H9 (cell line): ENCODE measurements around the gene CINP. TPM values are rescaled to one million over a fixed set of nuclear protein-coding genes. Genes with fewer than 3 reads are reported as not detected.

ENCODE experiments used
- DNase-seq: peaks from one replicate; pipeline ENCODE4 v3.0.0-alpha.2; 2017
- H2AFZ ChIP-seq: one replicate; pipeline ENCODE4 v1.6.1; 2013; ENCODE audit warnings: mild to moderate bottlenecking, low read length, control low read depth, moderate library complexity
- H2AK5ac ChIP-seq: 2 replicates; pipeline ENCODE4 v1.6.1; 2013; ENCODE audit warnings: low read length, control low read depth, mixed read lengths; ENCODE audit not compliant: insufficient read length
- H2BK120ac ChIP-seq: one replicate; pipeline ENCODE4 v1.6.1; 2013; ENCODE audit warnings: low read depth, mild to moderate bottlenecking, low read length, control low read depth, inconsistent platforms; ENCODE audit not compliant: poor library complexity, severe bottlenecking
- H2BK12ac ChIP-seq: 2 replicates; pipeline ENCODE4 v1.6.1; 2013; ENCODE audit warnings: low read length, control low read depth, mixed read lengths, low read depth; ENCODE audit not compliant: insufficient read length
- H2BK15ac ChIP-seq: 2 replicates; pipeline ENCODE4 v1.6.1; 2013; ENCODE audit warnings: low read depth, low read length, control low read depth
- H2BK20ac ChIP-seq: one replicate; pipeline ENCODE4 v1.6.1; 2013; ENCODE audit warnings: low read depth, mild to moderate bottlenecking, low read length, control low read depth, inconsistent platforms; ENCODE audit not compliant: poor library complexity, severe bottlenecking
- H2BK5ac ChIP-seq: 2 replicates; pipeline ENCODE4 v1.6.1; 2013; ENCODE audit warnings: low read length, control low read depth, mixed read lengths; ENCODE audit not compliant: insufficient read length
- H3K14ac ChIP-seq: 2 replicates; pipeline ENCODE4 v1.6.1; 2013; ENCODE audit warnings: low read length, control low read depth; ENCODE audit not compliant: insufficient read depth
- H3K18ac ChIP-seq: 2 replicates; pipeline ENCODE4 v1.6.1; 2013; ENCODE audit warnings: low read depth, mild to moderate bottlenecking, mixed read lengths, low read length, control low read depth; ENCODE audit not compliant: insufficient read length
- H3K23ac ChIP-seq: 2 replicates; pipeline ENCODE4 v1.6.1; 2013; ENCODE audit warnings: low read length, control low read depth, mixed read lengths, low read depth; ENCODE audit not compliant: insufficient read length
- H3K23me2 ChIP-seq: 2 replicates; pipeline ENCODE4 v1.6.1; 2013; ENCODE audit warnings: low read depth, mild to moderate bottlenecking, mixed read lengths, low read length, control low read depth; ENCODE audit not compliant: insufficient read length, poor library complexity, severe bottlenecking
- H3K27ac ChIP-seq: 2 replicates; pipeline ENCODE4 v1.5.1; 2013; ENCODE audit warnings: low read length, control low read depth, mixed read lengths, low read depth; ENCODE audit not compliant: insufficient read length
- H3K27me3 ChIP-seq: 2 replicates; pipeline ENCODE4 v1.6.1; 2013; ENCODE audit warnings: low read length, control low read depth, inconsistent platforms; ENCODE audit not compliant: insufficient read depth
- H3K4ac ChIP-seq: 2 replicates; pipeline ENCODE4 v1.6.1; 2013; ENCODE audit warnings: low read depth, mild to moderate bottlenecking, control low read depth, inconsistent platforms, low read length, moderate library complexity
- H3K4me1 ChIP-seq: 2 replicates; pipeline ENCODE4 v1.6.1; 2013; ENCODE audit warnings: low read length, control low read depth, inconsistent platforms; ENCODE audit not compliant: insufficient read depth
- H3K4me2 ChIP-seq: 2 replicates; pipeline ENCODE4 v1.6.1; 2013; ENCODE audit warnings: low read length, control low read depth, mixed read lengths; ENCODE audit not compliant: insufficient read length, insufficient read depth
- H3K56ac ChIP-seq: 2 replicates; pipeline ENCODE4 v1.6.1; 2013; ENCODE audit warnings: low read depth, mild to moderate bottlenecking, mixed read lengths, low read length, control low read depth; ENCODE audit not compliant: insufficient read length
- H3K79me1 ChIP-seq: 2 replicates; pipeline ENCODE4 v1.6.1; 2013; ENCODE audit warnings: low read depth, mild to moderate bottlenecking, moderate library complexity, low read length, control low read depth, inconsistent platforms; ENCODE audit not compliant: insufficient read depth, poor library complexity, severe bottlenecking
- H3K79me2 ChIP-seq: 2 replicates; pipeline ENCODE4 v1.6.1; 2013; ENCODE audit warnings: low read length, control low read depth, inconsistent platforms; ENCODE audit not compliant: insufficient read depth
- H3K9ac ChIP-seq: 2 replicates; pipeline ENCODE4 v1.6.1; 2013; ENCODE audit warnings: low read length, control low read depth, mixed read lengths; ENCODE audit not compliant: insufficient read length; ENCODE audit errors: extremely low read depth
- H3K9me3 ChIP-seq: one replicate; pipeline ENCODE4 v1.6.1; 2013; ENCODE audit warnings: low read depth, low read length, inconsistent platforms; ENCODE audit not compliant: control insufficient read depth
- H3T11ph ChIP-seq: one replicate; pipeline ENCODE4 v1.6.1; 2013; ENCODE audit warnings: mild to moderate bottlenecking, low read length, control low read depth, inconsistent platforms
- H4K20me1 ChIP-seq: one replicate; pipeline ENCODE4 v1.6.1; 2013; ENCODE audit not compliant: control insufficient read depth, insufficient read length, insufficient read depth
- H4K5ac ChIP-seq: 2 replicates; pipeline ENCODE4 v1.6.1; 2013; ENCODE audit warnings: low read depth, mild to moderate bottlenecking, mixed read lengths, low read length, control low read depth; ENCODE audit not compliant: insufficient read length
- H4K8ac ChIP-seq: replicated peaks from 2 replicates; pipeline ENCODE4 v1.6.1; 2013; ENCODE audit warnings: low read length, control low read depth, mixed read lengths, low read depth; ENCODE audit not compliant: insufficient read length
- H4K91ac ChIP-seq: 2 replicates; pipeline ENCODE4 v1.6.1; 2013; ENCODE audit warnings: low read depth, mild to moderate bottlenecking, moderate library complexity, mixed read lengths, low read length, control low read depth; ENCODE audit not compliant: insufficient read length
- H3K27ac Mint-ChIP-seq, 3 experiments: 2 replicates in 2 of 3; 3 replicates in 1 of 3; pipeline ENCODE4 v1.8.0; 2020 to 2021; ENCODE audit warnings: mixed read lengths in 3 of 3, mild to moderate bottlenecking in 1 of 3, moderate library complexity in 1 of 3
- H3K27me3 Mint-ChIP-seq: 2 replicates; pipeline ENCODE4 v1.8.0; 2021; ENCODE audit warnings: low read depth, mild to moderate bottlenecking, moderate library complexity, mixed read lengths
- H3K36me3 Mint-ChIP-seq, 3 experiments: 2 replicates in 2 of 3; 3 replicates in 1 of 3; pipeline ENCODE4 v1.8.0; 2020 to 2021; ENCODE audit warnings: low read depth in 3 of 3, mixed read lengths in 3 of 3; ENCODE audit not compliant: insufficient read depth in 1 of 3
- H3K4me1 Mint-ChIP-seq, 2 experiments: 2 replicates each; pipeline ENCODE4 v1.8.0; 2020; ENCODE audit warnings: mixed read lengths in 2 of 2
- H3K4me3 Mint-ChIP-seq, 2 experiments: 2 replicates in 1 of 2; 3 replicates in 1 of 2; pipeline ENCODE4 v1.8.0; 2020 to 2021; ENCODE audit warnings: mild to moderate bottlenecking in 2 of 2, mixed read lengths in 2 of 2, moderate library complexity in 1 of 2
- H3K9me3 Mint-ChIP-seq, 2 experiments: 2 replicates in 1 of 2; 3 replicates in 1 of 2; pipeline ENCODE4 v1.8.0; 2020; ENCODE audit warnings: mild to moderate bottlenecking in 2 of 2, mixed read lengths in 2 of 2, moderate library complexity in 1 of 2
- CTCF ChIP-seq: fragments of 200-600 bp; sonication (generic); conservative IDR thresholded peaks from 3 replicates; pipeline ENCODE4 v1.8.0; 2021; ENCODE audit warnings: antibody characterized with exemption, mild to moderate bottlenecking
- total RNA-seq: library from RNA; stranded (reverse); gene quantifications from 2 replicates; pipeline ENCODE4 v1.2.1, GENCODE V29; 2021

CINP gene
- total RNA-seq, 1 experiment from 2014 or later = 39.5 TPM

DNA sequence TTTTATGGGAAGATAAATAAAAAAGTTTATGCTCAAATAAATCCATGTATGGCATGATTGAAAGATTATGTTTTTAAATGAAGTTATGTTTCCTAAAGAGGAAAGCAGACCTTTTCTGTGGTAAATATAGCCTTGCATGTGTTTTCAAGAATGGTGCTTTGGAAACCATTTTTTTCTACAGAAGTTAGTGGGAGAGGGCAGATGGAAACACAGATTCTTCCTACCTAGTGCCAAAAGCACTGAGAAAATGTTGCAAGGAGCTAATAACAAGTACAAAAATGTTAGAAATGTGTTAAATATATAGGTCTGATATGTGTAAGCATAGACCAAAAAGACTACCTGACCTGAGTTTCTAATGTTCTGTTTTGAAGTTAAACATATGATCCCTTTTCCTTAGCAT is 24.4 kb upstream of the CINP start:
- H3K23me2 ChIP-seq = no peaks in the 10 kb centered on the region
- H3K23ac ChIP-seq = no peak overlapping the region
- H2BK120ac ChIP-seq = no peak overlapping the region
- Mint-ChIP-seq H3K4me1 (peaks cover 5 to 6% of the 10 kb centered on the region in 2 experiments), H3K9me3 (no peaks in the 10 kb centered on the region; a peak in 1 of 5 replicates), H3K27me3 (no peaks in the 10 kb centered on the region), H3K4me3 (no peak overlapping the region), H3K36me3 (peaks cover 0 to 3% (median under 1%) of the 10 kb centered on the region in 3 experiments; a peak in 4 of 7 replicates), H3K27ac (no peak overlapping the region; a peak in 1 of 7 replicates)
- no peak for TF ChIP-seq CTCF
- no peak overlapping the region for H3T11ph ChIP-seq
- no peak overlapping the region for H2BK5ac ChIP-seq
- H3K4ac ChIP-seq = no peak overlapping the region
- no peak overlapping the region for H2AK5ac ChIP-seq
- H3K18ac ChIP-seq = no peak overlapping the region
- H2BK12ac ChIP-seq = no peak overlapping the region
- no peaks in the 10 kb centered on the region for H3K9me3 ChIP-seq
- no peak for DNase-seq
- no peak overlapping the region for H3K27ac ChIP-seq
- H4K5ac ChIP-seq = no peak overlapping the region
- H3K9ac ChIP-seq = no peak overlapping the region
- no peak overlapping the region for H3K56ac ChIP-seq
- no peaks in the 10 kb centered on the region for H3K79me2 ChIP-seq
- H3K14ac ChIP-seq = no peak overlapping the region
- no peaks in the 10 kb centered on the region for H4K20me1 ChIP-seq
- no peak overlapping the region for H3K4me2 ChIP-seq
- H2BK15ac ChIP-seq = no peak overlapping the region
- H3K79me1 ChIP-seq = no peaks in the 10 kb centered on the region
- no peak overlapping the region for H2AFZ ChIP-seq
- no peak overlapping the region for H4K8ac ChIP-seq
- no peak overlapping the region for H4K91ac ChIP-seq
- H3K4me1 ChIP-seq = no peaks in the 10 kb centered on the region; the same call in 1 of the 2 replicates
- no peak overlapping the region for H2BK20ac ChIP-seq
- no peaks in the 10 kb centered on the region for H3K27me3 ChIP-seq
